GM04504 (cell line): Measurements from ENCODE around the gene SCFD2.
"Not testable (repeated sequence)": the region's sequence is repeated elsewhere in the genome, so short reads cannot be mapped to it uniquely, and the experiment has no call there.

ENCODE experiments used
- DNase-seq: peaks from one replicate; pipeline ENCODE4 v3.0.0-alpha.2; 2012; ENCODE audit warnings: low read depth

SCFD2 gene

DNA sequence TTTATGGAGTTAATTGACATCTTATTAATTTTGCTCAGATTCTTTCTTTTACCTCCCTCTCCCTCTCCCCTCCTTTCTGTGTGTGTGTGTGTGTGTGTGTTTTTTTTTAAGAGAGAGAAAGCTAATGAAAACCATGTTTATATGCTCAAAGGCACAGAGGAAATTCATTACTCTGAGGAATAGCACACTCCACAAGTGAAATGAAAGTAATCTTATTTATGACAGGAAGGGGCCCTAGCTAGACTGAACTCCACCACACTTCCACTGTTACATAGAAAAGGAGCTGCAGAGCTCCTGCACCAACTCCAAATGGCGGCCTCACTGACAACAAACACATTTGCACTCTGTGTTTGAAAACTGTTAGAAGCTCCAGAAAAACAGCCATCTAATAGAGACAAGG is 353.1 kb downstream of the SCFD2 start:
- peak; percentile 27 for DNase-seq

DNA sequence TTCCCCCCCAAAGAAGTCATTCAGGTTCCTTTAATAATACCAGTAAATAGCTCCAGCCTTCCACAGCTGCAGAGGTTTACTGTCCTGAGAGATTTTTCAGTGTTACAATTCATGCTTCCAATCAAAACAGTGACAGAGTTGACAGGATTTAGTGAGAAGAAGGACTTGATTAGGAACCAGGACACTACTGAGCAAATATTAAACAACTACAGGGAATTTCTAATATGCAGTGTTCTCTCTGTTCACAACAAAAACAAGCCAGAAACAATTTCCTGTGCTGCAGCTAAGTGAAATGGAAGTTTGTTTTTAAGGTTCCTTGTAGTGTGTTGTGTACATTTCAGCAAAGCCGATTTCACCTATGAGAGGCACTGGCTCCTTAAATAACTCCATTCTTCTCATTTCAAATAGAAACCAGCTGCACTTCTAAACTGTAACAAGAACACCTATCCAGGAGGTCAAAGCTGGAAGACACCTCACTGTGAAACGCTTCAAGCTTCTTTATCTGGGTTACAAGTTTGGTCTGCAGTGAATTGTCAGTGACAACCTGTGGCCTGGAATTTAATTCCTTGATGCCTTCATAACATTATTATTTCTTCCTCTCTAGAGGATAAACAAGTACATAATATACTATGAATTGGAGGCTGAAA is 354.5 kb downstream of the SCFD2 start:
- no peak for DNase-seq

DNA sequence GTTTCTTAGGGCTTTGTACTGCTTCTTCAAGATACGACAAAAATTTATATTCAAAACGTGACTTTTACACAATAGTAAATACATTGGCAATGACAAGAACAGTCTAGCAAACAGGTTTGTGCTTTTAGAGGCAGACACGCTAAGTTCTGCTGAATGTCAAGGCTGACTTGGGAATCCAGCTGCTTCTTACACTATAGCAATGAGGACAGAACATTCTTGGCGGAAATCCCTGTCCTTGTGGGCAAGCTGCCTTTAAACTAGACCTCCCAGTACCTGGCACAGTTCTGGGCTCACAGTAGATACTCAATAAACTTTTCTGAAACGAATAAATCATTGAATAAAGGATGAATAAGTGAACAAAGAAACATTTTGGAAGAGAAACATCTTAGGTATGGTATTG is 355.5 kb downstream of the SCFD2 start:
- DNase-seq, result peak; percentile 25

DNA sequence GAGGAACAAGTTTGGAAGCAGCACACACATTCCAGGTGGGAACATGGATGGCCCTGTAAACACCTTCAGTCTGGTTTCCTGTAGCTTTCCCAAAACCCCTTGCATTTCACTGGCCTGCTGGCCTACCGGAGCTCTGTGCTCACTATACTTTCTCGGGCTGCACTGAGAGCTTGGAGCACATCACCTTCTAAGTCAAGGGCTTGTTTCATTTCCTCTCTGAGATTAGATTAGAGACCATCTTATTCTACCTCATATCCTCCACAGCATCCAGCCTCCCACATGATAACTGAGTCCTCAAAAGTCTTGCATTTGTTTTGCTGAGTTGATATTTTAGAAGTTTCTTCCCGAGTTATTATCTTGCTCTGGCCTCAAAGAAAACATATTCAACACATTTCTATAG is 356.0 kb downstream of the SCFD2 start:
- DNase-seq, result no peak

DNA sequence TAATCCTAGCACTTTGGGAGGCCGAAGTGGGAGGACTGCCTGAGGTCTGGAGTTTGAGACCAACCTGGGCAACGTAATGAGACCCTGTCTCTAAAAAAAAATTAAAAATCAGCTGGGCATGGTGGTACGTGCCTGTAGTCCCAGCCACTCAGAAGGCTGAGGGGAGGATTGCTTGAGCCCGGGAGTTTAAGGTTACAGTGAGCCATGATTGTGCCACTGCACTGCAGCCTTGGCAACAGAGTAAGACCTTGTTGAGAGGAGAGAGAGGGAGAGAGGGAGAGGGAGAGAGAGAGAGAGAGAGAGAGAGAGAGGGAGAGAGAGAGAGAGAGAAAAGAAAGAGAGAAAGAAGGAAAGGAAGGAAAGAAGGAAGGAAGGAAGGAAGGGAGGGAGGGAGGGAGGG is 358.8 kb downstream of the SCFD2 start:
- DNase-seq, result no peak

DNA sequence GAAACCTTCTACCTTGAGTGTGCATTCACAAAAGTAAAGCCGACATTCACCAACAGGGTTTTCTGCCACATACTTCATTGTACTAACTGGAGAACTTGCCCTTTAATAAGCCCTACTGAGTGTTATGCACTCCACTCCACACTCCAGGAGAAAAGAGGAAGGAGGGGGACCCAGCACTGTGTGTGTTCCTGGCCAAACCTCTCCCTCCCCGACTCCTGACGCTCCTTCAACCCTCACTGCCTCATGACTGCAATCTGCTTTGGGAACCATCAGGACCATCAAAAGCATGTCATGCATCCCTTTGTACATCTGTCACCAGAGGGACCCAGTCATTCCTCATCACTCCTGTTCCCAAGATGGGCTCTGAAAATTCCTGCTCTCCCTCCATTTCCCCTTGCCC is 360.1 kb downstream of the SCFD2 start:
- no peak for DNase-seq

DNA sequence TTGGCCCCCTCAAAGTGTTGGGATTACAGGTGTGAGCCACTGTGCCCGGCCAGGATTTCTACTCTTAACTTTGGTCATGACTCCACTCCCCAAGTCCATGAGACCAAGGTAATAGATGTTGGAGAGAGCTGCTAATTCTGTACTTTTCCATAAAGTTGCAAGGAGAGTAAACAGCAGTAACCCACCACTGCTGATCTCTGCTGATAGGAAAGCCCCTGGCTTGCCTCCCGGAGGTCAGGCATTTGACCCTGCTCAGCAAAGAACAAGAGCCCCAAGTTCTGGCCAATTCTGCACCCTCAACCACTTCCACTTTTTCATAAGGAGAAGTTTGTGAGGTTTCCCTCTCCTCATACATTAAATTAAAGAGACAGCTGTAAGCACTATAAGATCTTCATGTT is 360.7 kb downstream of the SCFD2 start:
- no peak for DNase-seq

DNA sequence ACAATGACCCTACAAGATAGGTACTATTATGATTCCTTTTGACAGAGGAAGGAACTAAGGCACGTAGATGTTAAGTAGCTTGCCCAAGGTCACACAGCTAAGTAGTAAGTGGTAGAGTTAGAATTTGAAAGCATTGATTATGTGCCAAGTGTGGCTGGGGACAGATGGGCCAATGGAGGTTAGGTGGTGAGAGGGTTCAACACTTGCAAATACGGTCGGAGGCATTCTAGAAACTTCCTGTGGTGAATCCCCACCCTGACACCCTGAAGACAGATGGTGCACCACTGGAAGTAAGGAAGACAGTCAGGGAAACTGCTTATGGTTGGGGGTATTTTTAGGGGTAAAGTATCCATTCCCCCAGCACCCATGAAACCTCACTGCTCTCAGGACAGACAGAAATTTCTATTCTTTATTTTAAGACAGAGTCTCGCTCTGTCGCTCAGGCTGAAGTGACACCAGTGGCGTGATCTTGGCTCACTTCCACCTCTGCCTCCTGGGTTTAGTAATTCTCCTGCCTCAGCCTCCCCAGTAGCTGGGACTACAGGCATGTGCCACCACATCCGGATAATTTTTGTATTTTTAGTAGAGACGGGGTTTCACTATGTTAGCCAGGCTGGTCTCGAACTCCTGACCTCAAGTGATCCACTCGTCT is 361.2 kb downstream of the SCFD2 start:
- DNase-seq, result no peak

DNA sequence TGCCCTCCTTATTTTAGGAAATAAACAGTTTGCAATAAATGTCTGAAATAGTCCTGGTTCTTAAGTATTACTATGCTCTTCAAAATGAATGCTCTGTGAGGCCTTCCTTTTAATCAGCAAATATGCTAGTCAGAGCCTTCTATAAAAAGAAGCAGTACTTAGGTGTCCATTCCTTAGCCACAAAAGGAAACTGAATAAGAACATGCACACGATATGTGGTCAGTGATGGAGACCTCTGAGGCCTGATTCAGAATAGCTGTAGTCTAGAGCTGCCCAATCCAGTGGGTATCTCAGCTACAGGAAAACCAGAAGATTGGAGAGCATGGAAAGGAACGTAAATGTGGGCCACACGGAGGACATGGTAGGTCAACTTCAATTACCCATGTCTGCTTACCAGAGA is 361.9 kb downstream of the SCFD2 start:
- no peak for DNase-seq

DNA sequence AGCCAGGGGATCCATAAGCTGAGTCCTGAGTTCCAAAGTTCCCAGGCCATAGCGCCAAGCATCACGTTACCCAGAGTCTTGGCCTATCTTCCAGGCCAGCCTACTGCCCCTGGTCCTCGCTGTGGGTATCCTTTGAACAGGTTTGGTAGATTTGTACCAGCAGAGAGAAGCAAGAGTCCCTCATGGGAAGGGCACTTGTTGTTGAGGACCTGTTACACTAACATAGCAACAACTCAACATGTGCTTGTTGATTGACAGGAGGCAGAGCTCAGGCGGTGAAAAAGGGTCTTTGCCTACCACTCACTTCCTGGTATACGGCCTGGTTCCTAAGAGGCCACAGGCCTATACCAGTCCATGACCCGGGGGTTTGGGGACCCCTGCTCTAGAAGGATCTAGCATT is 365.3 kb downstream of the SCFD2 start:
- DNase-seq, result no peak

DNA sequence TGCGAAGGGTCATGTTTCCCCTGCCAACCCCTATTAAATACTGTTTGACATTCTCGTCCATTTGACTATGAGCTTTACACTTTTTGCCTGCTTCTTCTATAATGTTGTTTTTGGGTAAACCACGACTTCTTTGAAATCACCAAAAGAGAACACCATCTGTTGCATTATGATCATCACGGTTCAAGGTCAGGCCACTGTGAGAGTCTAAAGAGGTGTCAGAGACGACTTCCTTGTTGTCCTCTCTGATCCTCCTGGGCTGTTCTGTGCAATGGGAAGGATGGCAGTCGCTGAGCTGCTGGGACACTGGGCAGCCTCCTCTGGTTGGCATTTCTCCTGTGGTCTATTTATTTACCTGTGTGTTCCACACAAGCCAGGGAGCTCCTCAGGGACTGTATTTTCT is 366.2 kb downstream of the SCFD2 start:
- no peak for DNase-seq

DNA sequence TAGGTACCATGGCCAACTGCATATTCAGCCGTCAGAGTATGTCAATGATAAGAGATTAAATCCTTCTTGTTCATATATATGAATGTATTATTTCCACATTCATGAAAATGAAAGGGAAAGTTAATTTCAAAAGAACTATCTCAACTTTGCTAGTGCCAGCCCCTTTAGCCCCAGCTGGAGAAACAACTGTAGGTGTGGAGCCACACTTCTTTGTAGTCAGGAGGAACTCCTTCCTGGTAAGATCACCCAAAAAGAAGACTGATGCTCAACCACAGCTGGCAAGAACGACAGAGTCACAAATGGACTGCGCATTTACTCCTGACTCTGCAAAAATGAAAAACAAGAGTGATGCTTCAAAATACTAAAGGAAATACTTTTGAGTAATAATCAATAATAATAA is 367.4 kb downstream of the SCFD2 start:
- DNase-seq, result no peak

DNA sequence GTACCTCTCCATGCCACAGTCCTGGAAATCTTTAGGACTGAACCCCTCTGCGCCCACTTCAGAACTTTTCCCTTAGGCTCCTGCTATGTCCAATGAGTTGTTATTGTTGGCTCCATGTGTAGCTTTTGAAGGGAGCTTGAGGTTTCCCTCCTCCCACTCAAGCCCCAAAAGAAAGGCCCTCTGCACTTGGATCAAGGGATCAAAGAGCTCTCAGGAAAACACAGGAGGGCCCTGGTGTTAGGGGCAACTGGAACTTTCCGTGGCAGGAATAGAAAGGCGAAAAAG is 368.8 kb downstream of the SCFD2 start:
- no peak for DNase-seq

DNA sequence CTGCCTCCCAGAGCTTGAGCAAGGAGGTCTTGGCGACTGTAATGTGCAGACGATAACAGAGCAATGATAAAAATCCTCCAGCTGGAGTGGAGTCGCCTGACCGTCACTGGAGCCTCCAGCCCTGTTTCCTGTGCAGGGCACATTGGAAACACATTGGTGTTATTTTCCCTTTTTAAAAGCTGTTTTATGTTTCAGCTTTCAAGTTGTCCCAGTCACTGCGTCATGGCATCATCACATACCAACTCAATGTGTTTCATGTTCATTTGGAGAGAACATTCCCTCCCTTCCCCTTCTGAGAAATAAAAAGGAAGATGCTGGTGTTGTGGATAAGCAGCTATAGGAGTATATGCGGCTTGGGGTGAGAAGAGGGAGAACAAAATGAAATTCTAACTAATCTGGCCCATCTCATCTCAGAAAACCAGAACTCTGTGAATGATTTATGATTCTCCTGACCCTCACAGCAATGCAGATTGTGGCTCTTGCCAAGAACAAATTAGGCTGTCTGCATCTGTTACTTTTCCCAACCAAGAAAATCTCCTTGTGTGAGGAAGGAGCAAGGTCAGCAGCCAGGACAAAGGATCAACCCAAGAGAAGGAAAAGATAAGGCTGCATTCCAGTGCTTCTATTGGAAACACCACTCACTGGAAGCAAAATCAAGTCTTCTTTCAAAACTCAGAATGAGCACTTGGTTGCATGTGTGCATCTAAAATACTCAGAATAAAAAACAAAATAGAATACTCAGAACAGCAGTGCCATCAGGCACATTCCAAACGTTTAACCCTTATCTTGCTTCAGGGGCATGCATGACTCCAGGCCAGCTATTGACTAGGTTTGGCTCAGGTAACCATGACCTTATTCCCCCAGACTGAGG is 369.4 kb downstream of the SCFD2 start:
- peak; percentile 67 for DNase-seq

DNA sequence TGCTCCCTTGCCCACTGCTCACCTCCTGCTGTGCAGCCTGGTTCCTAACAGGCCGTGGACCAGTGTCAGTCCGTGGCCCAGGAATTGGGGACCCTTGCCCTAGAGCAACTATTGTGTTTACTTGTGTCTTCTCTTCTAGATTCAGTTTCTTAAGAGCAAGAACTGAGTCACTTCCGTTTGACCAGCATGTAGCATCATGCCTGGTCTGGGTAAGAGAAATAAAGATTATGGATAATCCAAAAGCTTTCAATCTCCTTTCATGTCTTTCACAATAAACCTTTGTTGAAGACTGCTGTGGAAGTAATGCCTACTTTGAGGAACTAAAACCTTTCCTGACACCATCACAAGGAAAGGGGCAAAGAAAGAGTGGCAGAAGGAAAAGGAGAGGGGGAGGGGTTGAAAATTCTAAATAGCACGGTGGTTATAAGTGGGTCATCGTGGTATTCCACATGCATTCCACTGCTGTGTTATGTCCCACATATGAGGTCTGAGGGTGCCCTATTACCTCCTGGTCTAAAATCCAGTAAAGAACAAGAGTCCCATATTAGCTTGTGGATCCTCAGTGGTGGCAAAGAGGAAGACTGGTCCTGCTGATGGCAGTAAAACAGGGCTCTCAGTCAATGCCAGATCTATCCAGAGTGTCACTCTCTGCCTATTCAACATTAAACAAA is 370.4 kb downstream of the SCFD2 start:
- DNase-seq, result no peak

DNA sequence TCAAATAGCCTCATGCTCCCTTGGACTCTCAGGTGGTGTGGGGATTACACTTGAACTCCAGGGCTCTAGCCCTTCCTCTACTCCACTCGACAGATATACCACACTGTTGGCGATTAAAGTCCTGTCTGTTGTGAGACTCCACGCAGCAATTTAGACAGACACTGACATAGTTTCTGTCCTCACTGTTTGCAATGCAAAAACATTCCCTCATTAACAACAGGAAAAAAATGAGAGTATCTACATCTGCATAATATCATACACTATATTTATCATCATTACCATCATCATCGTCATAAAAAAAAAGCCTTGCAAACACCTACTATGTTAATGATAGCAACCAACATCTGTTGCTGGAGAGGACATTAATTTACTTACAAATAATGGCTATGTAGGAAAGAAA is 371.3 kb downstream of the SCFD2 start:
- DNase-seq, result no peak

DNA sequence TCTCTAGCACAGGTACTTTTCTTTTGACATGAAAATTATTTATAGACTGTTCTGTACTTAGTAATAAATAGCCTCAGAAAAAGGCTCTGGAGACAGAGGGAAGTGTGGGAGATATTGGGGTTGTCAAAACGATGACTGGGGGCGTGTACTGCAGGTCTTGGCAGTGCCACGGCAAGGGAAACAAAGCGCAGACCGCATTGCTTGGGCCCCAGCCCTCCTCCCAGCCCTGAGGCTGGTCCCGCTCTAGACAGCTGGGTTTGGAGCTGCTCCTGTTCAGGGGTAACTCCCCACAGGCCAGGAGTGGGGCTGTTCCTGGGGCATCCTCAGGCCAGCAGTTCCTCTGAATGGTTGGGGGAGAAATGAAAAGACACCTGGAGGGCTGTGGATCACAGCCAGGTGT is 372.1 kb downstream of the SCFD2 start:
- no peak for DNase-seq

DNA sequence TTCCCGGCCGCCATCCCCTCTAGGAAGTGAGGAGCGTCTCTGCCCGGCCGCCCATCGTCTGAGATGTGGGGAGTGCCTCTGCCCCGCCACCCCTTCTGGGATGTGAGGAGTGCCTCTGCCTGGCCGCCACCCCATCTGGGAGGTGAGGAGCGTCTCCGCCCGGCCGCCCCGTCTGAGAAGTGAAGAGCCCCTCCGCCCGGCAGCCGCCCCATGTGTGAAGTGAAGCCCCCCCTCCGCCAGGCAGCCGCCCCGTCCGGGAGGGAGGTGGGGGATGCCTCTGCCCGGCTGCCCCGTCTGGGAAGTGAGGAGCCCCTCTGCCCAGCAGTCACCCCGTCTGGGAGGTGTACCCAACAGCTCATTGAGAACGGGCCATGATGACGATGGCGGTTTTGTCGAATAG is 373.3 kb downstream of the SCFD2 start:
- DNase-seq, result not testable (repeated sequence)

DNA sequence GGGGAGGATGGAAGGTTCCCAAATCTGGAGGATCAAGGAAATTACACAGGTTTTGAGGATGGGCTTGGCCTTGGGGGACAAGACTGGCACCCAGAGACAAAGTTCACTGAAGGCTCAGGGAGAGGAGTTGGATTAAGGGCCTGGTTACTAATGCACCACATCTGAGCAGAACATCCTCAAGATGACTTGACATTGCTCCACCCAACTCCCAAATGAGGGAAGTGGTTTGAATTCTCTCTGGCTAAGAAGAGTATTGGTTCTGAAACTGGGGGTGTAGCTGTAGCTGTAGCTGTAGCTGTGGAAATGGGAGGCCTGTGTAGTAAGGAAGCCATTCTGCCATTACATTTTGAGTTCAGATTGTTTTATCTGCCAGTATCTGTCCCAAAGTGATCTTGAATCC is 374.4 kb downstream of the SCFD2 start:
- DNase-seq, result no peak

DNA sequence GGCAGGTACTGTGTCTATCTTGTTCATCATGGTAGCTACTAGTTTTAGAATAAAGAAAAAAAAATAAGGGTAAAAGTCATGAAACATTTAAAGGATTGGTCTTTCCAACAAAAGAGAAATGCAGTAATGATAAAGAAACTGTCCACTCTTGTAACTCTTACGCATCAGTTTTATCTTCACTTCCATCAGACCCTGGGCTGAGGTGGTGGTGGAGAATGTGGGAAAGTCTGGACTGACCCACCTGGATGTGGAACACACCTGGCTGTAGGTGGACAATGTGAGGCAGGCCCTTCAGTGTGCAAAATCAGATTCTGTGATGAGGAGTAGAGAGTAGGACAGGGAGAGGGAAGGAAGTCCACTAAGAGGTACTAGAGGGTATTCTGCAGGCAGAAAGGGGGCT is 375.2 kb downstream of the SCFD2 start:
- no peak for DNase-seq

DNA sequence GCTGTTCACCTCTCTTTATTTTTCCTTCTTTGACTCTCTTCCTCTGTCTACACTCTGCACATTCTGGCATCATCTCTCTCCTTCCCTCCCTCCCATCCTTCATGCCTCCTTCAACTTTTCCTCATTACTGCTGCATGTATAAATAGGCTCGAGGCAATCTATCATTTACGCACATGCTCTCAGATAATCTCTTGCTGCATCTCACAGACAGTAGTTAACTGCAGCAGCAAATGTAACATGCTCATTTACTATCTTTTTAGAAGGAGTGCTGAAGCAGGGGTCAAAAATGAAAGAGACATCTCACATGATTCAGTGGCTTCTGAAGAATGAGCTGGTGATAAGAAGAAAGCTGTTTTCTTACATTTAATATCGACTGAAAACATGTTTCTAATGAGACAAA is 376.0 kb downstream of the SCFD2 start:
- no peak for DNase-seq

DNA sequence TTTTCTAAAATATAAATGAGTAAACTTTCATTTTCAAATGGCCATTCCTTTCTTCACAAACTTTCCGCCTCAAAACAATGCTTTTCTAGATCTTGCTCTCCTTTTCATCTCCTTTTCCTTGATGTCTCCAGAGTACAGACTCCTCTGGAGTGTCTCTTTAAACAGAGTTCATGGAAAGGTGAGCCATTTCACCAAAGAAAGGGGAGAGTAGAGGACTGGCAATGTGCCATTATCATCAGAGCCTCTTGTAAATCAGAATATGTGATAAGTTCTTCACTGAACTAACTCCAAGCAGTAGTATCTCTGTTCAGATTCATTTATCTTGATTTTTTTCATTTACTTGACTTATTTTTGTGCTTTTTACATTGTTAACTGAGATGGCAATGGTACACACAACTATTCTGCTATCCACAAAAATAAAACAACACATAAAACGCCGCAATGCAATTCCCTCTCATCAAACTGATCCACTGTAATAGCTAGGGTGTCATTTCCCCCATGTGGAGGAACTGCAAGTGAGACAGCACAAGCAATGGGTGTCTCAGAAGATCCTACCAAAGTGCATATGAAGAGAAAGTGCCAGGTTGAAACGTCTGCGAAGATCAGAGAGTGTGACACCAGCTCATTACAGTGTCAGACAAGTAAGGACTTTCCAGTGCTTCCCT is 378.3 kb downstream of the SCFD2 start:
- no peak for DNase-seq
